Ishikawa (cell line): ENCODE measurements around the gene SLC15A5.

ENCODE experiments used
- EP300 ChIP-seq: IDR thresholded peaks from 2 replicates; pipeline ENCODE4 v1.6.1; 2012; ENCODE audit warnings: borderline replicate concordance
- FOXM1 ChIP-seq: IDR thresholded peaks from 2 replicates; pipeline ENCODE4 v1.6.1; 2012; ENCODE audit warnings: low read depth, borderline replicate concordance
- MAX ChIP-seq: IDR thresholded peaks from 2 replicates; pipeline ENCODE4 v1.6.1; 2012
- USF1 ChIP-seq: IDR thresholded peaks from 2 replicates; pipeline ENCODE4 v1.6.1; 2012
- YY1 ChIP-seq: IDR thresholded peaks from 2 replicates; pipeline ENCODE4 v1.6.1; 2012; ENCODE audit warnings: low read depth

- TF ChIP-seq EP300: no peak
- TF ChIP-seq USF1: no peak
- TF ChIP-seq FOXM1: no peak
- TF ChIP-seq YY1: no peak
- no peak for TF ChIP-seq MAX
Measured at GRCh38 chr12:16277585-16277984, at the start of gene SLC15A5.
